Stimulated activated CD8-positive, alpha-beta memory T cell treated with anti-CD3 and anti-CD28 coated beads, Interleukin-4, amount 100 ng/mL, for 4 hours (primary cell): Measurements from ENCODE around the gene TMEM135.
"Not testable (repeated sequence)": the region's sequence is repeated elsewhere in the genome, so short reads cannot be mapped to it uniquely, and the experiment has no call there.

Source experiments
- DNase-seq, 2 donors: peaks; one replicate each; pipeline ENCODE4 v3.0.0-alpha.2; 2020; ENCODE audit warnings: low read depth in 2 of 2, low spot score in 1 of 2

The TMEM135 gene

DNA sequence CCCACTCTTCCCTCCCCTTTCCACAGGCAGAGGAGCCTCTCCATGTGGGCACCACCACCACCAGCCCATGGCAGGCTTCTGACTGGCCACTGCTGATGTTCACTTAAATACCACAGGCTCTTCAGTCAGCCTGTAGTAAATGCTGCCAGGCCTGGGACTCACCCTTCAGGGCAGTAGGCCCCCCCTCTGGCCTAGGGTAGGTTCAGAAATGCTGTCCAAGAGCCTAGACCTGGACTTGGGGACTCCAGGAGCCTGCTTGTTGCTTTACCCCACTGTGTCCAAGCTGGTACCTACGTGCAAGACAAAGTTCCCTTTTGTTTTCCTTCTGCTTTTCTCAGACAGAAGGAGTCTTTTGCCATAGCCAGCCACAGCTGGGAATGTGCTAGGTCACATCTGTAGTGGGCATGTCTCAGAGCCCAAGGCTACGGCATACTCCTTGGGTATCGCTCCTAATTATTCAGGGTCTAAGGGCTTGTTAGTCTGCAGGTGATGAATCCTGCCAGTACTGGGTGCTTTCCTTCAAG lies 38.6 kb downstream of the TMEM135 start:
- no peak for DNase-seq

DNA sequence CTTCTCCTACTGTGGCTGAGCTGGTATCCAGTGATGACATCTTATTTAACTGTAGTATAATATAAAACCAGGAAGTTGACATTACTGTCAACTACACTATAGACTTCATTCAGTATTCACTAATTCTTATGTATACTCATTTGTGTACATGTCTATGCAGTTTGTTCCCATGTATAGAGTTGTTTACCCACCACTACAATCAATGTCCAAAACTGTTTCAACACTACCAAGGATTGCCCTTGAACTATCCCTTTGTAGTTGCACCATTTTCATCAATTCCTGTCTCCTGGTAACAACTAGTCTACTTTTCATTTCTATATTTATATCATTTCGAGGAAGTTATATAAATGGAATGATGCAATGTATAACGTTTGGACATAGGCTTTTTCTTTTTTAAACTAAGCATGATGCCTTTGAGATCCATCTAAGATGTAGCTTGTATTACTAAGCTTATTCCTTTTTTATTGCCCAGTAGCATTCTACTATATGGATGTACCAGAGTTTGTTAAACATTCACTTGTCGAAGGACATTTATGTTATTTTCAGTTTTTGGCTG lies 39.2 kb downstream of the TMEM135 start:
- DNase-seq, result no peak

DNA sequence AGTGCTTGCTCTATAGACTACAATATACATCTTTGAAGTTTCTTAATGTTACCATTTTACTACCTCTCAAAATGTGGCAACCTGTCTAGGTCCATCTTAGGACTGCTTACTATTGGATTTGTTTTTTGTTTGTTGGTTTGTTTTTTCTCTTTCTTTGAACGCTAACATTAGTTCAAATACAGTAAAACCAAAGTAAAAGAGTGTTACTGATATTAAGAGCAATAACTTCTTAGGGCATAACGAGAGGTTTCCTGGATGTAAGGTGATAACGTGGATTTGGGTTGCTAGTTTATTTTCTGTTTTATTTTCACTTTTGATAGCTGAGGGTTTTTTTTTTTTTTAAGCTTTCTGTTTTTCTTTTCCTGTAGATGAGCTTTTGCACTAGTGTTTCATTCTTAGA lies 43.6 kb downstream of the TMEM135 start:
- DNase-seq, result no peak

DNA sequence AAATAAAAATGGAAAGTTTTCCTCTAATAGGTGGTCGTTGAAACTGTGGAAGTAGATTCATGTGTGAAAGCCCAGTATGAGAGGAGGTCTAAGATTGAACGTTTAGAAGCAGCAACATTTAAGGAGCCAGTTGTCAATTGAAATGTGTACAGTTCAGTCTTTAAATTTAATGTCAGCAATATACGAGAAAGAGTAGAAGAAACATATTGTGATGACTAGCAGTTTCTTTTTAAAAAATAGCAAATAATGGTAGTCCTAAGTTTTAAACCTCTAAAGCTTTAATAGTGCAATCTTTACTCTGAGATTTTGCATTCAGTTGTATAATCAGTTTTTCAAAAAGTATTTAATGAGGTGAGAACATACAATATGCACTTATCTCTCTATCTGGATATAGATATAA lies 44.9 kb downstream of the TMEM135 start:
- DNase-seq, result no peak

DNA sequence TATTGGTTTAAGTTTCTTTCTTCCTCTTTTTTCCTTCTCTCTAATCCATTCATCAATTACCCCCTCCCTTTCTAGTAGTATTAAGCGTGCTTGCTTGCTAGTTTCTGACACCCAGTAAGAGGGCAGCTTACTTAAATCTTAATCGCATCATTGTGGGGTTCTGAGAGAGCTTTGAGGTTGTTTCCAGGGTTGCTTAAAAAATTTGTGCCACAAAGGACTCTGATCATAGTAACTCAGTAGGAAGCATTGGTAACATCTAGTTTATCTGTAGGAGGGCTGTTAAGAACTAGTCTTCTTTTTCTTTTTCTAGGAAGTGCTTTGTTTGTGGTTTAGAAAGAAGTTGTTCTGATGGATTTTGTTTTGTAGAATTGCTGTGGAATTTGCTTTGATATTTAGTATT lies 45.3 kb downstream of the TMEM135 start:
- no peak for DNase-seq

DNA sequence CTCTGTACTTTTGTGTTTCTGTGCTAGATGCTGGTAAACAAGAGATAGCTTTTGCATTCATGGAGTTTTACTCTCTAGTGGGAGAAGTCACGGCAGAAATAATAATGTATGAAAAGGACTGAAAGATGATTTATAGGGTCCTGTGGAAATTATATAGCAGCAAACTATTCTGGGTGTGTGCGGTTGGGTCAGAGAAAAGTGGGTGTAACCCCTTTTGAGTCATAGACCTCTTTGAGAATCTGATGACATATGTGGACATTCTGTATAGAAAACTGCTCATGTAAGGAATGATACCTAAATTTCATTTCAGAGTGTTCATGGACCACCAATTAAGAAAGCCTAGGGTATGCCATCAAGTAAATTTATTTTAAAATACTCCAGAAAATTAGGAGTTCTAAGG lies 54.4 kb downstream of the TMEM135 start:
- no peak for DNase-seq

DNA sequence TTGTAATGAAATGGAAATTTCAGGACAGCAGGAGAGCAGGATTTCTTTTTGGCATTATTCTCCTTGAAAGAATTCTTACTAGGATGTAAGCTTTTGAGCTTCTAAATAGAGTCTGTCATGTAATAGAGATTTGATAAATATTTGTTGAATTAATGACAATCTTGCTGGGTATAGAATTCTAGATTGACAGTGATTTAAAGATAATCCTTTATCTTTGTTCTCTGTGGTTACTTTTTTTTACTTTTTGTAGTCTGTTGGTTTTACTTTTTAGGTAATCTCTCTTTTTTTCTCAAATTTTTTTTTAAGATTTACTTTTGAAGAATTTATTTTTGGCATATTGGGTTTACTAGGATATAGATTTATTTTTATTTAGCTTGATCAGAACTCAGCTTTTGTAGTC lies 54.8 kb downstream of the TMEM135 start:
- DNase-seq, result no peak

DNA sequence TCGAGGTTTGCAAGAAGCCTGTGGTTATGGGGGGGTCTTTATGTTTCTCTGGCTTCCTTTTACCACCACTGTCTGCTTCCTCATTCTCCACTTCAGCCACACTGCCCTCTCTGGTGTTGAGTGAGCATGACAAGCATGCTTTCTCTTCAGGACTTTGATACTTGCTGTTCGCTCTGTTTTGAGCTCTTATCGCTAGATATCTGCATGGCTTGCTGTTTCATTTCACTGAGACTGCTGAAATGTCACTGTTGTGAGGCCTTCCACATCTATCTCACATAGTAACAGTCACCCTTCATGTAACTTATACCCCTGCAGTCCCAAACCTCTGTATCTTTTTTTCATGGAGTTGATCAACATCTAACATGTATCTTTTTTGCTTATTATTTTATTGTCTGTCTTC lies 59.8 kb downstream of the TMEM135 start:
- DNase-seq, result peak in 1 of 2 donors; percentile 2

DNA sequence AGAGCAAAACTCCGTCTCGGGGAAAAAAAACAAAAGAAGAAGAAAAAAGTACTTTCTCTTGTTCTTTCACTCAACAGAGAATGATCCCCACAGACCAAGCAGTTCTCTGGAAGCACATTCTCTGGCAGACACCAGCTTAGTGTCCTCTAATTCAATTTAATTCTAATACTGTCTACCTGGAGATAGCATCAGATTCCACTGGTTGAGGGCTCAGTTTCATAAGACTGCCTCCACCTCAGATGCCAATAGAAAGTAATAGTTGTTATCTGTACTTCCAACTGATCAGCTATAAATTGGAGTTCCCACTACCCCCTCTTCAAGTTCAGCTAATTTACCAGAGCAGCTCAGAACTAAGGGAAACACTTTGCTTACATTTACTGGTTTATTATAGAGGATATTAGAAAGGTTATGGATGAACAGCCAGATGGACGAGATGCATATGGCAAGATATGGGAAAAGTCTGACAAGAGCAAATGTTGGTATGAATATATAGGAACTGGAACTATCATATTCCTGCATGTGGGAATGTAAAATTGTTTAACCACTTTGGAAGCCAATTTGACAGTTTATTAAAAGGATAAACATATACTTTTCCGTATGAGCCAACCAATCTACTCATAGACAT lies 64.3 kb downstream of the TMEM135 start:
- DNase-seq, result no peak

DNA sequence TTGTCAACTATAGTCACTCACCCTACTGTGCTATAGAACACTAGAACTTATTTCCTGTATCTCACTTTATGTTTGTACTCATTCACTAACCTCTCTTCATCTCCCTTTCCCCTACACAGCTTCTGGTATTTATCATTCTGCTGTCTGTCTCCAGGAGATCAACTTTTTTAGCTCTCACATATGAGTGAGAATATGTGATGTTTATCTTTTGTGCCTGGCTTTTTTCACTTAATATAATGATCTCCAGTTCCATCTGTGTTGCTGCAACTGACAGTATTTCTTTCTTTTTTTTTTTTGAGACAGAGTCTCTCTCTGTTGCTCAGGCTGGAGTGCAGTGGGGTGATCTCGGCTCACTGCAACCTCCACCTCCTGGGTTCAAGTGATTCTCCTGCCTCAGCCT lies 68.1 kb downstream of the TMEM135 start:
- DNase-seq, result not testable (repeated sequence)

DNA sequence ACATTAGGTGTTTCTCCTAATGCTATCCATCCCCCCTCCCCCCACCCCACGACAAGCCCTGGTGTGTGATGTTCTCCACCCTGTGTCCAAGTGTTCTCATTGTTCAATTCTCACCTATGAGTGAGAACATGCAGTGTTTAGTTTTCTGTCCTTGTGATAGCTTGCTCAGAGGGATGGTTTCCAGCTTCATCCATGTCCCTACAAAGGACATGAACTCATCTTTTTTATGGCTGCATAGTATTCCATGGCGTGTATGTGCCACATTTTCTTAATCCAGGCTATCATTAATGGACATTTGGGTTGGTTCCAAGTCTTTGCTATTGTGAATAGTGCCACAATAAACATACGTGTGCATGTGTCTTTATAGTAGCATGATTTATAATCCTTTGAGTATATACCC lies 69.6 kb downstream of the TMEM135 start:
- DNase-seq, result not testable (repeated sequence)

DNA sequence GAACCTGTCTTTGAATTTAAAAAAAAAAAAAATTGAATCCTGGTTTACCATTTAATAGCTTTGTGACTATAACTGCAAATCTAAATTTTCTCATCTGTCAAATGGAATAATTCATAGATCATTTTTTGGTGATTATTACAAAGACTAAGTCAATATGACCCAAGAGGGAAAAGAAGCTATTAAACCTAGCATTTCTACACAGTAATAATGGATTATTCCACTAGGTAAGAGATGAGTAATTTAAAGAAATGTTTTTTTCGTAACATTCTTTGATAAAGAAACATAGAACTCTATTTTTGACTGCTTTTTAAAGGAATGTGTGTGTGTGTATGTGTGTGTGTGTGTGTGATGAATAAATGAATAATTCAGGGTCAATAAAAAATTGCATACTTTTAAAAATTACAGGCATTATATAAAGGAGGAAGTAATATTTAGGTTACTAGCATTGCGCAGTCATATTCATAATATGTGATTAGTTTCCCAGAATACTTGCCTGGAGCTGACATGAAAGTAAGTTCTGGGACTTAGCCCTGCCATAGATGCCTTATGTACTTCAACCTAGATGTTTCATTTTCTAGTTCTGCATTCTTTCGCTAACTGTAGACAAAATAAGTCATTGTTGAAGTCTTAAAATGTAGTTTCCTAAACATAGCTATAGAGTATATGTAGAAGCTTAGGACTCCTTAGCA lies 72.9 kb downstream of the TMEM135 start:
- no peak for DNase-seq

DNA sequence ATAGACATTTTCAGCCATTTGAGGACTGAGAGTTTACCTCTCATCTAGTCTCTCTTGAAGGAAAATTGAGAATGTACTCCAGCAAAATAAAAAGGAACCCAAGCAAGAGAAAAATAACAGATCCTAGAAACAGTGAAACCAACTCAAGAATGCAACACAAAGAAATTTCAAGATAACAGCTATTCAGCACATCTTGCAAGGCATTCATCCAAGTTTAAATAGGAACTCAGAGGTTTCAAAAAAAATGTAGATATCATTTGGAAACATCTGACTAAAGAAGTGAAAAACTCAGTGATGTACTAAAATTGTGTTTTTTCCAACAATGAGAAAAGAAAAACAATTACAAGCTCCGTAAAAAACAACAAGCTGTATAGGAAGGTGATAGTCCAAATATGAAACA lies 76.4 kb downstream of the TMEM135 start:
- DNase-seq, result no peak

DNA sequence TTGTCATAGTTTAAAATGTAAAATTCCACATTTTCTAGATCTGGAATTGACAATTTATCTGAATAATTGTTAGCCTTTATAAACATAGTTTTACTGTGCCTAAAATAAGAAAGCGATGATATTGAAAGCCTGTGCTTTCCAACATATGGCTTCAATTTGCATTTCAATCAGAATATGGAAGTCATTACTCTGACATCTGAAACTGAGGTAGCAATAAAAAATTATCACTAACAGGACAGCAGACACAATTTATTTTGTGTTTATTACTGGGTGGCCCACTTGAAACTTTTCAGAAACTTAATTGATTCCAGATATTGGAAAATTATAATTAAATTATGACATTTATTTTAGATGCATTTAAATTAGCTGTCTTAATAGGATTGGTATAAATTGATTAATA lies 78.5 kb downstream of the TMEM135 start:
- no peak for DNase-seq

DNA sequence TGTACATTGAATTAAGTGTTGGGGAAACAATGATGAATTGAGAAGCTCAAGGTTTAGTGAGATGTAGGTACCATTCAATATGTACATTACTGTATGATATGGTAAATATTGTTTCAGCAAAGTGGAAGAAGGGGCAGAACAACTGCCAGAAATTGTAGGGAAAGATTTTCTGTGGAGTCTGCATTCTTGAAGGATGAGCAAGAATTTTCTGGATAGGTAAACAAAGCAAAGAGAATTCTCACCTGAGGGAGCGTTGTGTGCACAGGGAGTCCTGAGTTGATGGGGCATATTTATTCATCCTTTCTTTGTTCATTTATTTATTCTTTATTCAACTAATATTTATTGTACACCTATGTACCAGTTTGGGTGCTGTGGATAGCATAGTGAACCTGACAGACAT lies 83.2 kb downstream of the TMEM135 start:
- no peak for DNase-seq

DNA sequence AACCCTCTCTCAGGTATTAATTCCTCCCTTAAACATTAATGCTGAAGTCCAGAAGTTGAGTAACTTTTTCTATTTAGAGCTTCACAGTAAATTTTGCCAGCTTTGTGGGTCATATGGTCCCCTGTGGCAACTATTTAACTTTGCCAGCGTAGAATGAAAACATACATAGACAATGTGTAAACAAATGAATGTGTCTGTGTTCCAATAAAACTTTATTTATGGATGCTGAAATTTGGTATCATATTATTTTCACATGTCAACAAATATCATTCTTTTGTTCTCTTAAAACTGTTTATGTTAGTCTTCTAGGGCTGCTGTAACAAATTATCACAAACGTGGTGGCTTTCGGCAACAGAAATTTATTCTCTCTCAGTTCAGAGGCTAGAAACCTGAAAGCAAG lies 85.1 kb downstream of the TMEM135 start:
- DNase-seq, result no peak

DNA sequence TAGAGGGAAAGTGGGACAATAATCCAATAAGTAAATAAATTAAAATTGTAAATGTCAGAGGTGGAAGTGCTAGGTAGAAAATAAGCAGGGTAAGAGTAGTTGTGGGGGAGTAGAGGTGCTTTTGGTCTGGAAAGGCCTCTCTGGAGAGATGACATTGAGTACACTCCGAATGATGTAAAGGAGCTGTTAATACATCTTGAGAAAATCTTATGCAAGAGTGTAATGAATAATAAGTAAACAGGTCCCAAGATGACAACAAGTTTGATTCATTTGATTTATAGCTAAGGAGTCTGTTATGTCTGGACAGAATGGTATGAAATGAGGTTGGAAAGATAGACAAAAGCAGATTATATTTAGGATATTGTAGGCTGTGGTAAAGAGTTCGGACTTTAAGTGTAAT lies 87.5 kb downstream of the TMEM135 start:
- no peak for DNase-seq

DNA sequence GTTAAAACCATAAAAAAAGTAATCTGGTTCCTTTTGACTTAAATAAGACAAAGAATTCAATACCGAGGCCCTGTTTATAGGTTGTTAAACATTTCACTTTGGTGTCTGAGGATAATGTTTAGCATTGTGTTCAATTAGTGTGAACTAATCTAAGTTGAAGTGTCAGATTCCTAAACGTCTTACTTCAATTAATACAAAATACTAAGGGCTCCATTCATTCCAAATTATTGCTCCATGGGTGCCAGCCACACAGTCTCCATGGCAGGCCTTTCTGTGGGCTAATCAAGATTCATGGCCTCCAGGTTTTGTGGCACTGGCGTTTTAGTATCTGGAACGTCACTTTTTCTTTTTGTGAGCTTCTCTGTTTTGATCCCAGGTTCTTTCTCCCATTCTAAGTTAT lies 89.4 kb downstream of the TMEM135 start:
- no peak for DNase-seq

DNA sequence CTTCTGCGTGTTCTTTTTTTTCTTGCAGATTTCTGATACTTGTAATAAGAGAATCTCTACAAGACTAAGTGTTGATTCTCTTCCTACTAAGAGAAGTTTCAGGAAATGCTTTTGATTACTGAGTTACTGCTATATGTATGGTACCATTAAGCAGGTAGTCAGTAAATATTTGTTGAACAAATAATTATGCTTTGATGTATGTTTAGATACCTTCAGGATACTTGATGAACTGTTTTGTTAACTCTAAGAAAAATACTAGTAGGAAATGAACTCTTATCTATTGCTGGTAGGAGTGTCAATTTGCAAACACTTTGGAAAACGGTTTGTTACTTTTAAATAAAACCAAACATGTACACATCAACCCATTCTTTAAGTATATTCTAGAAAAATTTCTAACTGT lies 90.6 kb downstream of the TMEM135 start:
- no peak for DNase-seq

DNA sequence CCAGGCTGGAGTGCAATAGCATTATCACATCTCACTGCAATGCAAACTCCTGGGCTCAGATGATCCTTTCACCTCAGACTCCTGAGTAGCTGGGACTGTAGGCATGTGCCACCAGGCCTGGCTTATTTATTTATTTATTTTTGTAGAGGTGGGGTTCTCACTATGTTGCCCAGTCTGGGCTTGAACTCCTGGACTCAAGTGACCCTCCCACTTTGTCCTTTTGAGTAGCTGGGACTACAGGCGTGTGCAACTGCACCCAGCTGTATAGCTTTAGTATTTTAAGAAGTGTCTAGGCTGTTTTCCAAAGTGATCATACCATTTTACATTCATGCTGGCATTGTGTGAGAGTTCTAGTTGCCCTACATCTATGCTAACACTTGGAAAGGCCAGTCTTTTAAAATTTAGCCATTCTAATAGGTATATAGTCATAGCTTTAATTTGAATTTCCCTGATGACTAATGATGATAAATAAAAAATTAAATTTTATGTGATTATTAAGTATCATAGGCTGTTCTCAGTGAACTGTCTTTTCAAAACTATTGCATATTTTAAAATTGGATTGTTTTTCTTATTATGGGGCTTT lies 96.9 kb downstream of the TMEM135 start:
- DNase-seq, result no peak

DNA sequence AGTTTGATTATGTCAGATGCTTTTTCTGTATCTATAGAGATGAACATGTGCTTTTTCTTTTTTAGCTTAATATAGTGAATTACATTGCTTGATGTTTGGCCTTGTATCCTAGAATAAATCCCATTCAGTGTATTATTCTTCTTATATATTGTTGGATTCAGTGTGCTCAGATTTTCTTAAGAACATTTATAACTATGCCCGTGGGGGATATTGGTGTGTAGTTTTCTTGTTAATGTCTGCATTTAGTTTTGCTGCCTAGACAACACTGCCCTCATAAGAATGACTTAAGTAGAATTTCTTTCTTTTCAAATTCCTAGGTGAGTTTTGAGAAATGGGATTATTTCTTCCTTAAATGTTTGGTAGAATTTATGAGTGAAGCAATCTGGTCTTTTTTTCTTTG lies 98.5 kb downstream of the TMEM135 start:
- DNase-seq, result no peak

DNA sequence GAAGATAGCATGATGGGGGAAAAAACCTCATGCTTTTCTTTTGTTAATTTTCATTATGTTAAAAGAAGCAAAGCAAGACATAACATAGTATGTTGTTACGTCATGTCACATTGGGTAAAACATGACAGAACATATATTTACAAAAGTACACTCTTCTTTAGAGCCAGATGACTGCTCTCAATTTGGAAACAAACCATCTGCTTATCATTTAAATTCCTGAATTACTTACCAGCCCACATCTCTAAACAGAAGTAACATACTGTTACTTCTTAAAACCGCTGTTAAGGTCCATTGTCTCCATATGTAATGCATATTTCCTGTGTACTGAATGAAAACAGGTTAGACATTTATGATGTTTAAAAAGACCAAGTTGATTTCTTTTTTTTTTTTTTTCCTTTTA lies 100.0 kb downstream of the TMEM135 start:
- DNase-seq, result no peak
